Measurements from ENCODE around the gene TMEM125.

TMEM125 gene

GRCh38 chr1:43292679-43293078 is 22.9 kb downstream of the TMEM125 start:
- Histone ChIP-seq H3K27me3 (ENCODE audit: control insufficient read depth in 5 of 5, insufficient read depth in 4 of 5, low read length in 5 of 5) (no peaks in the 10 kb centered on the region), H3K4me3 (ENCODE audit: low read depth in 1 of 5, low read length in 5 of 5) (peak overlapping the region in 1 of 5 donors; percentile 13), H3K27ac (ENCODE audit: low read depth, low read length) (peak overlapping the region; percentile 65), H3K9me3 (ENCODE audit: control insufficient read depth in 5 of 5, low read length in 5 of 5) (no peaks in the 10 kb centered on the region), H3K9ac (ENCODE audit: low read length in 5 of 5) (no peak overlapping the region), H3K36me3 (ENCODE audit: control insufficient read depth in 5 of 5, insufficient read depth in 5 of 5, low read length in 5 of 5) (no peaks in the 10 kb centered on the region), H3K4me1 (ENCODE audit: control insufficient read depth in 5 of 5, insufficient read depth in 5 of 5, low read length in 5 of 5) (peaks cover 8 to 70% (median 57%) of the 10 kb centered on the region in 5 donors)

- Histone ChIP-seq H3K4me3 (ENCODE audit: low read depth in 1 of 5, low read length in 5 of 5) (peak overlapping the region in 1 of 5 donors; percentile 13), H3K36me3 (ENCODE audit: control insufficient read depth in 5 of 5, insufficient read depth in 5 of 5, low read length in 5 of 5) (no peaks in the 10 kb centered on the region), H3K4me1 (ENCODE audit: control insufficient read depth in 5 of 5, insufficient read depth in 5 of 5, low read length in 5 of 5) (peaks cover 8 to 70% (median 55%) of the 10 kb centered on the region in 5 donors), H3K9ac (ENCODE audit: low read length in 5 of 5) (peak overlapping the region in 1 of 5 donors; percentile 63), H3K27ac (ENCODE audit: low read depth, low read length) (peak overlapping the region; percentile 65), H3K27me3 (ENCODE audit: control insufficient read depth in 5 of 5, insufficient read depth in 4 of 5, low read length in 5 of 5) (no peaks in the 10 kb centered on the region), H3K9me3 (ENCODE audit: control insufficient read depth in 5 of 5, low read length in 5 of 5) (no peaks in the 10 kb centered on the region)
Measured at GRCh38 chr1:43293176-43293575, 23.4 kb downstream of the TMEM125 start.

- Histone ChIP-seq H3K4me1 (ENCODE audit: control insufficient read depth in 5 of 5, insufficient read depth in 5 of 5, low read length in 5 of 5) (peaks cover 8 to 66% (median 48%) of the 10 kb centered on the region in 5 donors), H3K9me3 (ENCODE audit: control insufficient read depth in 5 of 5, low read length in 5 of 5) (no peaks in the 10 kb centered on the region)
Measured at GRCh38 chr1:43293896-43294760, 24.3 kb downstream of the TMEM125 start.

GRCh38 chr1:43294761-43295160 is 25.0 kb downstream of the TMEM125 start:
- peak overlapping the region; percentile 96 for H3K27ac ChIP-seq (ENCODE audit: low read depth, low read length)
- no peak overlapping the region for H3K4me3 ChIP-seq (ENCODE audit: low read depth in 1 of 5, low read length in 5 of 5)
- no peaks in the 10 kb centered on the region for H3K36me3 ChIP-seq (ENCODE audit: control insufficient read depth in 5 of 5, insufficient read depth in 5 of 5, low read length in 5 of 5)
- H3K27me3 ChIP-seq (ENCODE audit: control insufficient read depth in 5 of 5, insufficient read depth in 4 of 5, low read length in 5 of 5), result no peaks in the 10 kb centered on the region
- H3K9ac ChIP-seq (ENCODE audit: low read length in 5 of 5), result peak overlapping the region in 2 of 5 donors; percentile 10 to 14
- H3K4me1 ChIP-seq (ENCODE audit: control insufficient read depth in 5 of 5, insufficient read depth in 5 of 5, low read length in 5 of 5), result peaks cover 11 to 68% (median 48%) of the 10 kb centered on the region in 5 donors
- no peaks in the 10 kb centered on the region for H3K9me3 ChIP-seq (ENCODE audit: control insufficient read depth in 5 of 5, low read length in 5 of 5)

More at GRCh38 chr1:43293896-43294760, 24.3 kb downstream of the TMEM125 start:
- no peaks in the 10 kb centered on the region for H3K36me3 ChIP-seq (ENCODE audit: control insufficient read depth in 5 of 5, insufficient read depth in 5 of 5, low read length in 5 of 5)
- peak overlapping the region in 1 of 5 donors; percentile 56 for H3K9ac ChIP-seq (ENCODE audit: low read length in 5 of 5)
- peak overlapping the region; percentile 96 for H3K27ac ChIP-seq (ENCODE audit: low read depth, low read length)
- H3K27me3 ChIP-seq (ENCODE audit: control insufficient read depth in 5 of 5, insufficient read depth in 4 of 5, low read length in 5 of 5), result no peaks in the 10 kb centered on the region
- H3K4me3 ChIP-seq (ENCODE audit: low read depth in 1 of 5, low read length in 5 of 5), result no peak overlapping the region

GRCh38 chr1:43296207-43296606 is 26.4 kb downstream of the TMEM125 start:
- Histone ChIP-seq H3K9ac (ENCODE audit: low read length in 5 of 5) (peak overlapping the region in 3 of 5 donors; percentile 16 to 89 (median 62)), H3K27me3 (ENCODE audit: control insufficient read depth in 5 of 5, insufficient read depth in 4 of 5, low read length in 5 of 5) (no peaks in the 10 kb centered on the region), H3K27ac (ENCODE audit: low read depth, low read length) (peak overlapping the region; percentile 96), H3K9me3 (ENCODE audit: control insufficient read depth in 5 of 5, low read length in 5 of 5) (no peaks in the 10 kb centered on the region), H3K4me1 (ENCODE audit: control insufficient read depth in 5 of 5, insufficient read depth in 5 of 5, low read length in 5 of 5) (peaks cover 13 to 68% (median 49%) of the 10 kb centered on the region in 5 donors), H3K36me3 (ENCODE audit: control insufficient read depth in 5 of 5, insufficient read depth in 5 of 5, low read length in 5 of 5) (no peaks in the 10 kb centered on the region), H3K4me3 (ENCODE audit: low read depth in 1 of 5, low read length in 5 of 5) (no peak overlapping the region)

GRCh38 chr1:43298055-43298454 is 28.3 kb downstream of the TMEM125 start:
- Histone ChIP-seq H3K4me3 (ENCODE audit: low read depth in 1 of 5, low read length in 5 of 5) (no peak overlapping the region), H3K36me3 (ENCODE audit: control insufficient read depth in 5 of 5, insufficient read depth in 5 of 5, low read length in 5 of 5) (no peaks in the 10 kb centered on the region), H3K4me1 (ENCODE audit: control insufficient read depth in 5 of 5, insufficient read depth in 5 of 5, low read length in 5 of 5) (peaks cover 16 to 69% (median 46%) of the 10 kb centered on the region in 5 donors), H3K27me3 (ENCODE audit: control insufficient read depth in 5 of 5, insufficient read depth in 4 of 5, low read length in 5 of 5) (no peaks in the 10 kb centered on the region), H3K9me3 (ENCODE audit: control insufficient read depth in 5 of 5, low read length in 5 of 5) (no peaks in the 10 kb centered on the region), H3K9ac (ENCODE audit: low read length in 5 of 5) (no peak overlapping the region), H3K27ac (ENCODE audit: low read depth, low read length) (no peak overlapping the region)

- Histone ChIP-seq H3K27me3 (ENCODE audit: control insufficient read depth in 5 of 5, insufficient read depth in 4 of 5, low read length in 5 of 5) (no peaks in the 10 kb centered on the region), H3K9ac (ENCODE audit: low read length in 5 of 5) (no peak overlapping the region), H3K36me3 (ENCODE audit: control insufficient read depth in 5 of 5, insufficient read depth in 5 of 5, low read length in 5 of 5) (no peaks in the 10 kb centered on the region), H3K9me3 (ENCODE audit: control insufficient read depth in 5 of 5, low read length in 5 of 5) (no peaks in the 10 kb centered on the region), H3K4me1 (ENCODE audit: control insufficient read depth in 5 of 5, insufficient read depth in 5 of 5, low read length in 5 of 5) (peaks cover 9 to 69% (median 47%) of the 10 kb centered on the region in 5 donors), H3K27ac (ENCODE audit: low read depth, low read length) (peak overlapping the region; percentile 77), H3K4me3 (ENCODE audit: low read depth in 1 of 5, low read length in 5 of 5) (no peak overlapping the region)
Measured at GRCh38 chr1:43299101-43299500, 29.3 kb downstream of the TMEM125 start.

GRCh38 chr1:43300378-43301094 is 30.8 kb downstream of the TMEM125 start, which contains the start of gene TIE1:
Gene TIE1, plus strand, starts transcription at chr1:43300982. Its CDS starts 90 bp downstream, at chr1:43301072.
- Histone ChIP-seq H3K27ac (ENCODE audit: low read depth, low read length) (peak within 1 kb of the TSS; percentile 77), H3K36me3 (ENCODE audit: control insufficient read depth in 5 of 5, insufficient read depth in 5 of 5, low read length in 5 of 5) (peaks cover 0 to 6% (median under 1%) of the 10 kb centered on the region in 5 donors), H3K27me3 (ENCODE audit: control insufficient read depth in 5 of 5, insufficient read depth in 4 of 5, low read length in 5 of 5) (no peaks in the 10 kb centered on the region), H3K9me3 (ENCODE audit: control insufficient read depth in 5 of 5, low read length in 5 of 5) (no peaks in the 10 kb centered on the region), H3K9ac (ENCODE audit: low read length in 5 of 5) (peak within 1 kb of the TSS in 4 of 5 donors; percentile 52 to 71 (median 59)), H3K4me3 (ENCODE audit: low read depth in 1 of 5, low read length in 5 of 5) (peak within 1 kb of the TSS in 4 of 5 donors; percentile 48 to 69 (median 60)), H3K4me1 (ENCODE audit: control insufficient read depth in 5 of 5, insufficient read depth in 5 of 5, low read length in 5 of 5) (peaks cover 12 to 69% (median 48%) of the 10 kb centered on the region in 5 donors)

GRCh38 chr1:43302201-43302600 is 32.4 kb downstream of the TMEM125 start:
- Histone ChIP-seq H3K9me3 (ENCODE audit: control insufficient read depth in 5 of 5, low read length in 5 of 5) (no peaks in the 10 kb centered on the region), H3K4me3 (ENCODE audit: low read depth in 1 of 5, low read length in 5 of 5) (peak overlapping the region in 4 of 5 donors; percentile 48 to 69 (median 60)), H3K27ac (ENCODE audit: low read depth, low read length) (peak overlapping the region; percentile 77), H3K4me1 (ENCODE audit: control insufficient read depth in 5 of 5, insufficient read depth in 5 of 5, low read length in 5 of 5) (peaks cover 10 to 71% (median 43%) of the 10 kb centered on the region in 5 donors), H3K9ac (ENCODE audit: low read length in 5 of 5) (peak overlapping the region in 4 of 5 donors; percentile 56 to 71 (median 59)), H3K36me3 (ENCODE audit: control insufficient read depth in 5 of 5, insufficient read depth in 5 of 5, low read length in 5 of 5) (peaks cover 0 to 17% (median 9%) of the 10 kb centered on the region in 5 donors), H3K27me3 (ENCODE audit: control insufficient read depth in 5 of 5, insufficient read depth in 4 of 5, low read length in 5 of 5) (no peaks in the 10 kb centered on the region)

Data from subcutaneous abdominal adipose tissue (tissue), 5 donors.